Measurements from ENCODE around the gene ZNF185.
"Not testable (repeated sequence)": the region's sequence is repeated elsewhere in the genome, so short reads cannot be mapped to it uniquely, and the experiment has no call there.

Gene ZNF185

GRCh38 chrX:152895724-152896420 lies 2.0 kb upstream of the ZNF185 start:
- DNase-seq (ENCODE audit: low spot score), result no peak

GRCh38 chrX:152896450-152896849 lies 1.4 kb upstream of the ZNF185 start:
- no peak for DNase-seq (ENCODE audit: low spot score)

GRCh38 chrX:152898442-152898841 lies 575 bp downstream of the ZNF185 start:
- no peak for DNase-seq (ENCODE audit: low spot score)

GRCh38 chrX:152899111-152899873 lies 1.4 kb downstream of the ZNF185 start:
- DNase-seq (ENCODE audit: low spot score), result no peak

GRCh38 chrX:152899874-152900719 lies 2.2 kb downstream of the ZNF185 start:
- no peak for DNase-seq (ENCODE audit: low spot score)

GRCh38 chrX:152900937-152901445 lies 3.1 kb downstream of the ZNF185 start:
- no peak for DNase-seq (ENCODE audit: low spot score)

- DNase-seq (ENCODE audit: low spot score), result no peak
Observed at GRCh38 chrX:152901816-152902501, 4.1 kb downstream of the ZNF185 start.

GRCh38 chrX:152902502-152902820 lies 4.6 kb downstream of the ZNF185 start:
- no peak for DNase-seq (ENCODE audit: low spot score)

GRCh38 chrX:152903589-152903988 lies 5.7 kb downstream of the ZNF185 start:
- no peak for DNase-seq (ENCODE audit: low spot score)

- DNase-seq (ENCODE audit: low spot score), result peak; percentile 13
Observed at GRCh38 chrX:152904151-152905080, 6.5 kb downstream of the ZNF185 start.

- no peak for DNase-seq (ENCODE audit: low spot score)
Observed at GRCh38 chrX:152905081-152905420, 7.2 kb downstream of the ZNF185 start.

- DNase-seq (ENCODE audit: low spot score), result no peak
Observed at GRCh38 chrX:152907084-152907651, 9.3 kb downstream of the ZNF185 start.

GRCh38 chrX:152908486-152908885 lies 10.6 kb downstream of the ZNF185 start:
- DNase-seq (ENCODE audit: low spot score), result no peak

- not testable (repeated sequence) for DNase-seq (ENCODE audit: low spot score)
Observed at GRCh38 chrX:152910018-152910417, 12.2 kb downstream of the ZNF185 start.

GRCh38 chrX:152912106-152912505 lies 14.2 kb downstream of the ZNF185 start:
- no peak for DNase-seq (ENCODE audit: low spot score)

GRCh38 chrX:152912641-152913040 lies 14.8 kb downstream of the ZNF185 start:
- no peak for DNase-seq (ENCODE audit: low spot score)

- no peak for DNase-seq (ENCODE audit: low spot score)
Observed at GRCh38 chrX:152913346-152913745, 15.5 kb downstream of the ZNF185 start.

- no peak for DNase-seq (ENCODE audit: low spot score)
Observed at GRCh38 chrX:152913910-152914309, 16.0 kb downstream of the ZNF185 start.

- DNase-seq (ENCODE audit: low spot score), result no peak
Observed at GRCh38 chrX:152915541-152916241, 17.8 kb downstream of the ZNF185 start.
